HG03460 (cell line): Measurements from ENCODE around the gene ATP10D.

Experiments used
- ATAC-seq: cut with Tn5 transposase; IDR thresholded peaks from one replicate; pipeline ENCODE4 v1.9.1; 2021; ENCODE audit not compliant: unreplicated experiment

Gene ATP10D

GRCh38 chr4:47485047-47485692, at the start of gene ATP10D:
TSS of gene ATP10D (plus strand) at chr4:47485275. CDS start at chr4:47512541, 27,266 bp downstream.
- ATAC-seq, result peak; percentile 94

- peak; percentile 87 for ATAC-seq
Measured at GRCh38 chr4:47442980-47443379, 42.1 kb upstream of the ATP10D start.

GRCh38 chr4:47444031-47444430, 41.0 kb upstream of the ATP10D start:
- ATAC-seq, result no peak

GRCh38 chr4:47451657-47452056, 33.4 kb upstream of the ATP10D start:
- ATAC-seq, result no peak

GRCh38 chr4:47462799-47463234, 22.3 kb upstream of the ATP10D start:
- peak; percentile 22 for ATAC-seq

- ATAC-seq, result peak; percentile 82
Measured at GRCh38 chr4:47463235-47463956, 21.7 kb upstream of the ATP10D start, which contains the start of gene COMMD8. TSS of gene COMMD8 (minus strand) at chr4:47463702. CDS start at chr4:47463651, 51 bp downstream.

- peak; percentile 29 for ATAC-seq
Measured at GRCh38 chr4:47465004-47465403, 20.1 kb upstream of the ATP10D start.

GRCh38 chr4:47466056-47466785, 18.9 kb upstream of the ATP10D start:
- ATAC-seq, result no peak

GRCh38 chr4:47468706-47469365, 16.2 kb upstream of the ATP10D start:
- ATAC-seq, result no peak

GRCh38 chr4:47469951-47470350, 15.1 kb upstream of the ATP10D start:
- no peak for ATAC-seq

- no peak for ATAC-seq
Measured at GRCh38 chr4:47471064-47471463, 14.0 kb upstream of the ATP10D start.

GRCh38 chr4:47471591-47471990, 13.5 kb upstream of the ATP10D start:
- no peak for ATAC-seq

GRCh38 chr4:47473141-47473750, 11.8 kb upstream of the ATP10D start:
- no peak for ATAC-seq

- ATAC-seq, result no peak
Measured at GRCh38 chr4:47474799-47475198, 10.3 kb upstream of the ATP10D start.

- no peak for ATAC-seq
Measured at GRCh38 chr4:47475411-47475810, 9.7 kb upstream of the ATP10D start.

GRCh38 chr4:47478804-47479203, 6.3 kb upstream of the ATP10D start:
- ATAC-seq, result no peak

- ATAC-seq, result no peak
Measured at GRCh38 chr4:47482326-47482725, 2.7 kb upstream of the ATP10D start.

GRCh38 chr4:47483745-47484144, 1.3 kb upstream of the ATP10D start:
- ATAC-seq, result no peak

GRCh38 chr4:47484168-47484567, 907 bp upstream of the ATP10D start:
- ATAC-seq, result no peak

GRCh38 chr4:47485768-47486167, 693 bp downstream of the ATP10D start:
- no peak for ATAC-seq

- no peak for ATAC-seq
Measured at GRCh38 chr4:47486231-47486673, 1.2 kb downstream of the ATP10D start.
